ENCODE measurements around the gene MPG. TPM values are rescaled to one million over a fixed set of nuclear protein-coding genes. Genes with fewer than 3 reads are reported as not detected.

MPG gene
- total RNA-seq: 133 and 217 TPM in 2 replicates

GRCh38 chr16:77807-78443, at the start of gene MPG:
Gene MPG (plus strand): TSS chr16:78225. CDS start chr16:78310, 85 bp downstream.

GRCh38 chr16:53346-54236, 24.4 kb upstream of the MPG start, which contains the start of the genes POLR3K and SNRNP25:
Gene POLR3K (minus strand): TSS chr16:53608. CDS start chr16:53586, 22 bp downstream.
Gene SNRNP25 (plus strand): TSS chr16:53828. CDS start chr16:54017, 189 bp downstream.

GRCh38 chr16:72561-73548, 5.2 kb upstream of the MPG start, which contains the start of gene RHBDF1:
Gene RHBDF1 (minus strand): TSS chr16:72631. CDS start chr16:65015, 7,616 bp downstream.

Other genes starting within 250 kb of the MPG start
- 8.2 and 10.4 TPM in 2 replicates for gene POLR3K, start 24.6 kb upstream of the MPG start, total RNA-seq
- gene SNRNP25, start 24.4 kb upstream of the MPG start, total RNA-seq: 37.0 and 46.4 TPM in 2 replicates
- 16.6 and 19.5 TPM in 2 replicates for gene RHBDF1, start 5.6 kb upstream of the MPG start, total RNA-seq
- gene NPRL3, start 60.4 kb downstream of the MPG start, total RNA-seq: 5.6 and 5.8 TPM in 2 replicates
- not detected in 2 replicates for gene HBZ, start 74.4 kb downstream of the MPG start, total RNA-seq
- not detected in 2 replicates for gene HBM, start 87.8 kb downstream of the MPG start, total RNA-seq
- not detected in 2 replicates for gene HBA2, start 94.7 kb downstream of the MPG start, total RNA-seq
- gene HBA1, start 98.5 kb downstream of the MPG start, total RNA-seq: not detected in 2 replicates
- gene HBQ1, start 102.2 kb downstream of the MPG start, total RNA-seq: 0.61 and 3.9 TPM in 2 replicates
- 36.7 and 48.8 TPM in 2 replicates for gene LUC7L, start 151.2 kb downstream of the MPG start, total RNA-seq
- gene FAM234A, start 156.6 kb downstream of the MPG start, total RNA-seq: 46.1 and 58.7 TPM in 2 replicates
- gene RGS11, start 197.7 kb downstream of the MPG start, total RNA-seq: 0.97 and 1.5 TPM in 2 replicates
- gene ARHGDIG, start 202.4 kb downstream of the MPG start, total RNA-seq: 0.61 and 4.2 TPM in 2 replicates
- gene PDIA2, start 204.9 kb downstream of the MPG start, total RNA-seq: not detected in 2 replicates